Naive thymus-derived CD4-positive, alpha-beta T cell (primary cell): ENCODE measurements around the gene PBX3. TPM values are rescaled to one million over a fixed set of nuclear protein-coding genes. Genes with fewer than 3 reads are reported as not detected.

Experiments
- ATAC-seq: fragments of 150-1000 bp; cut with Tn5 transposase; 2 replicates; pipeline ENCODE4 v1.10.0; 2021; ENCODE audit warnings: mild to moderate bottlenecking, moderate library complexity
- CTCF ChIA-PET: fragments of 350-600 bp; sonication (Branson Sonifier 250); formaldehyde crosslinking; loops from one replicate; lab custom pipeline; 2021; ENCODE audit warnings: antibody characterized with exemption; lab: Charles Lee
- POLR2A ChIA-PET: fragments of 350-600 bp; sonication (Branson Sonifier 250); formaldehyde crosslinking; loops from one replicate; lab custom pipeline; 2021; ENCODE audit warnings: antibody characterized with exemption, inconsistent platforms; lab: Charles Lee
- DNase-seq, 9 donors: peaks; one replicate each; pipeline versions ENCODE4 v3.0.0 to v3.0.0-alpha.2; 2020 to 2022; ENCODE audit warnings: mixed read lengths in 1 of 9
- H3K27ac ChIP-seq: one replicate; pipeline ENCODE4 v1.7.0; 2013; ENCODE audit warnings: mild to moderate bottlenecking, low read depth, low read length, moderate library complexity
- H3K27me3 ChIP-seq, 2 donors: one replicate each; pipeline ENCODE4 v1.7.0; 2013; ENCODE audit warnings: low read length in 2 of 2, mild to moderate bottlenecking in 2 of 2, moderate library complexity in 2 of 2; ENCODE audit not compliant: control insufficient read depth in 2 of 2, insufficient read depth in 2 of 2
- H3K36me3 ChIP-seq, 3 experiments: 1 replicate in 2 of 3; 2 replicates in 1 of 3; pipeline ENCODE4 v1.7.0; 2013; ENCODE audit warnings: low read length in 3 of 3, mild to moderate bottlenecking in 3 of 3, moderate library complexity in 1 of 3; ENCODE audit not compliant: insufficient read depth in 3 of 3, control insufficient read depth in 2 of 3
- H3K4me1 ChIP-seq, 2 donors: one replicate each; pipeline ENCODE4 v1.7.0; 2013; ENCODE audit warnings: low read length in 2 of 2, mild to moderate bottlenecking in 2 of 2, moderate library complexity in 1 of 2; ENCODE audit not compliant: control insufficient read depth in 2 of 2, insufficient read depth in 2 of 2
- H3K4me3 ChIP-seq: 2 replicates; pipeline ENCODE4 v1.7.0; 2013; ENCODE audit warnings: mild to moderate bottlenecking, low read length
- H3K9me3 ChIP-seq, 3 experiments: 1 replicate in 2 of 3; 2 replicates in 1 of 3; pipeline ENCODE4 v1.7.0; 2013; ENCODE audit warnings: low read length in 3 of 3; ENCODE audit not compliant: control insufficient read depth in 2 of 3
- H3K27ac Mint-ChIP-seq, 9 donors: one replicate each; pipeline ENCODE4 v1.8.0; 2020 to 2022; ENCODE audit warnings: mixed read lengths in 9 of 9, mild to moderate bottlenecking in 8 of 9, moderate library complexity in 5 of 9, inconsistent platforms in 2 of 9
- H3K27me3 Mint-ChIP-seq, 5 donors: one replicate each; pipeline ENCODE4 v1.8.0; 2021 to 2022; ENCODE audit warnings: mixed read lengths in 5 of 5, mild to moderate bottlenecking in 1 of 5
- H3K36me3 Mint-ChIP-seq, 5 donors: one replicate each; pipeline ENCODE4 v1.8.0; 2020 to 2022; ENCODE audit warnings: mixed read lengths in 5 of 5, mild to moderate bottlenecking in 3 of 5, inconsistent platforms in 1 of 5
- H3K4me1 Mint-ChIP-seq, 7 donors: one replicate each; pipeline ENCODE4 v1.8.0; 2020 to 2022; ENCODE audit warnings: mixed read lengths in 7 of 7, mild to moderate bottlenecking in 3 of 7, inconsistent platforms in 1 of 7
- H3K4me3 Mint-ChIP-seq, 10 donors: one replicate each; pipeline ENCODE4 v1.8.0; 2020 to 2022; ENCODE audit warnings: mild to moderate bottlenecking in 10 of 10, mixed read lengths in 10 of 10, moderate library complexity in 6 of 10, inconsistent platforms in 2 of 10
- H3K9me3 Mint-ChIP-seq, 11 donors: one replicate each; pipeline ENCODE4 v1.8.0; 2020 to 2022; ENCODE audit warnings: mixed read lengths in 11 of 11, mild to moderate bottlenecking in 4 of 11, inconsistent platforms in 1 of 11, moderate library complexity in 1 of 11
- intact Hi-C, 2 donors: fragments of 100-400 bp; cut with micrococcal nuclease; formaldehyde crosslinking; loops; one replicate each; pipeline ENCODE4 v1.15.1; 2023
- polyA plus RNA-seq, 2 donors: library from polyadenylated mRNA; unstranded; fragments of 300-500 nt; fragmentation: Illumina TruSeq; gene quantifications; one replicate each; pipeline ENCODE4 v1.2.3, GENCODE V29; 2021
- total RNA-seq, 6 experiments: library from RNA in 5 of 6; stranded (reverse) in 5 of 6; gene quantifications; 1 replicate in 5 of 6; 2 replicates in 1 of 6; pipeline ENCODE4 v1.2.3 and lab custom pipeline; 2021 to 2026

The PBX3 gene
- total and polyA plus RNA-seq, 7 experiments from 2014 or later: 3.6 to 38.1 (median 18.9) TPM

DNA sequence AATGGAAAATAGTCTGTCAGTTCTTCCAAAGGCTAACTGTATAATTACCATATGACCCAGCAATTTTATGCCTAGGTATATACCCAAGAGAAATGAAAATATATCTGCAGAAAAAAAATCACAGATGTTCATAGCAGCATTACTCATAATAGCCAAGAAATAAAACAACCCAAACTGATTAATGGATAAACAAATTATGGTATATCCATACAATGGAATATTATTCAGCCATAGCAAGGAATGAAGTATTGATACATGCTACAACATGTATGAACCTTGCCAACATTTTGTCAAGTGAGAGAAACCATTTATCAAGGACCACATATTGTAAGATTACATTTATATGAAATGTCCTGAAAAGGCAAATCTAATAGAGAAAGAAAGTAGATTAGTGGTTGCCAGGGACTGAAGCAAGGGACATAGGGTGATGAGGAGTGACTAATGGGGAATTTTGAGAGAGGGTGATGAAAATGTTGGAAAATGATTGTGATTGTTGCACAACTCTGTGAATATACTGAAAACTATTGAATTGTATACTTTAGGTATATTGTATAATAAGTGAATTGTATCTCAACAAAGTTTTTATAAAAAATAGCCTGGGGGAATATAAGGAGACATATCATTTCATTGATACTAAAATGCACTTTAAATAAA is 114.4 kb downstream of the PBX3 start:
- DNase-seq: no peak
- CTCF ChIA-PET: no interaction called here
- Histone ChIP-seq H3K27ac (no peak overlapping the region), H3K4me3 (no peak overlapping the region), H3K9me3 (no peaks in the 10 kb centered on the region), H3K36me3 (no peaks in the 10 kb centered on the region), H3K27me3 (no peaks in the 10 kb centered on the region), H3K4me1 (no peaks in the 10 kb centered on the region)
- H3K4me3 Mint-ChIP-seq: no peak overlapping the region
- intact Hi-C loops: no loop called here
- peaks cover 0 to 5% (median 0%) of the 10 kb centered on the region in 11 donors for H3K9me3 Mint-ChIP-seq
- no peak overlapping the region for H3K27ac Mint-ChIP-seq
- POLR2A ChIA-PET: no interaction called here
- H3K27me3 Mint-ChIP-seq: no peaks in the 10 kb centered on the region
- peaks cover 0 to 23% (median 4%) of the 10 kb centered on the region in 5 donors for H3K36me3 Mint-ChIP-seq
- H3K4me1 Mint-ChIP-seq: peaks cover 0 to 5% (median 0%) of the 10 kb centered on the region in 7 donors
- no peak for ATAC-seq

- H3K27ac Mint-ChIP-seq: no peak overlapping the region
- no peak for DNase-seq
- H3K36me3 ChIP-seq: no peaks in the 10 kb centered on the region
- H3K4me1 ChIP-seq: no peaks in the 10 kb centered on the region
- POLR2A ChIA-PET: no interaction called here
- no peak overlapping the region for H3K4me3 Mint-ChIP-seq
- no peaks in the 10 kb centered on the region for H3K9me3 ChIP-seq
- H3K4me1 Mint-ChIP-seq: peaks cover 0 to 19% (median 12%) of the 10 kb centered on the region in 7 donors
- H3K36me3 Mint-ChIP-seq: peaks cover 0 to 27% (median 4%) of the 10 kb centered on the region in 5 donors
- no peaks in the 10 kb centered on the region for H3K27me3 Mint-ChIP-seq
- intact Hi-C loops: no loop called here
- CTCF ChIA-PET: no interaction called here
- no peak overlapping the region for H3K4me3 ChIP-seq
- H3K9me3 Mint-ChIP-seq: peaks cover 0 to 5% (median 0%) of the 10 kb centered on the region in 11 donors
- no peak overlapping the region for H3K27ac ChIP-seq
- no peaks in the 10 kb centered on the region for H3K27me3 ChIP-seq
- no peak for ATAC-seq
These were observed 116.8 kb downstream of the PBX3 start for GRCh38 chr9:125863923-125864322.

- H3K4me1 ChIP-seq: no peaks in the 10 kb centered on the region
- CTCF ChIA-PET: interaction anchor here (0.7 kb wide), 1 partner anchor 106 kb away, joined by 9 read pairs; no protein-coding TSS in a partner anchor
- no peaks in the 10 kb centered on the region for H3K27me3 ChIP-seq
- H3K27ac ChIP-seq: no peak overlapping the region
- H3K36me3 ChIP-seq: no peaks in the 10 kb centered on the region
- POLR2A ChIA-PET: interaction anchor here (0.7 kb wide), 1 partner anchor 105 kb away, joined by 4 read pairs; no protein-coding TSS in a partner anchor
- H3K4me1 Mint-ChIP-seq: peaks cover 0 to 19% (median 12%) of the 10 kb centered on the region in 7 donors
- peak overlapping the region in 1 of 10 donors; percentile 32 for H3K4me3 Mint-ChIP-seq
- no peaks in the 10 kb centered on the region for H3K9me3 ChIP-seq
- H3K36me3 Mint-ChIP-seq: peaks cover 0 to 12% (median 5%) of the 10 kb centered on the region in 5 donors
- H3K27ac Mint-ChIP-seq: peak overlapping the region in 1 of 9 donors; percentile 28
- no peaks in the 10 kb centered on the region for H3K9me3 Mint-ChIP-seq
- intact Hi-C loops: no loop called here
- ATAC-seq (no peak), DNase-seq (peak in 4 of 9 donors; percentile 11 to 34 (median 21))
- no peak overlapping the region for H3K4me3 ChIP-seq
- H3K27me3 Mint-ChIP-seq: no peaks in the 10 kb centered on the region
These were observed 120.7 kb downstream of the PBX3 start for GRCh38 chr9:125867751-125868415.

DNA sequence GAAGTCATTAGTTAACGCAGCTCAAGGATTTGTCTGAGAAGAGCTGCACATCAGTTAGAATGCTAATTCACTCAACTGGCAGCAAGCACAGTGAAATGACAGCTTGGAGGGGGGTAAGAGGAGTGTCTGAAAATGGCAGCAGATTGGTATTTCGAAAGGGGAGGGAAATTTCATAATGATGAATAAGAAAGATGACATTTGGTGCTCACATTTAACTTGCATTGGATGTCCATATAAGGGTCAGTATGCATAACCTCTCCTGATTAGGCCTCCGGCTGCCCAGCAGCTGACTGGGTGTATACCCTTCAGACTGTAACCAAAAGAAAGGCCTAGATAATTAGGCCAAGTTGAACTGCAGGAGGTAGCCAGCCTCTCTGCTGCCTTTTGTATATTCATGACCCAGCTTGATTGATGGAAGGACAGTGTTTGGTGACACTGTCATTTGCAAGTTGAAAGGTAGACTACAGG is 131.0 kb downstream of the PBX3 start:
- Mint-ChIP-seq H3K36me3 (peaks cover 0 to 14% (median 4%) of the 10 kb centered on the region in 5 donors), H3K9me3 (no peaks in the 10 kb centered on the region), H3K27me3 (peaks cover 0 to 8% (median 0%) of the 10 kb centered on the region in 5 donors), H3K4me1 (peaks cover 0 to 2% (median 0%) of the 10 kb centered on the region in 7 donors), H3K4me3 (no peak overlapping the region), H3K27ac (no peak overlapping the region)
- Histone ChIP-seq H3K4me1 (no peaks in the 10 kb centered on the region), H3K27me3 (no peaks in the 10 kb centered on the region), H3K36me3 (no peaks in the 10 kb centered on the region), H3K27ac (no peak overlapping the region), H3K4me3 (no peak overlapping the region), H3K9me3 (no peaks in the 10 kb centered on the region)
- ChIA-PET POLR2A (no interaction called here), CTCF (no interaction called here)
- ATAC-seq: no peak
- intact Hi-C loops: no loop called here
- no peak for DNase-seq

GRCh38 chr9:125881042-125881441 is 133.9 kb downstream of the PBX3 start:
- H3K27ac ChIP-seq: no peak overlapping the region
- Mint-ChIP-seq H3K27ac (no peak overlapping the region), H3K36me3 (peaks cover 0 to 14% (median 4%) of the 10 kb centered on the region in 5 donors), H3K27me3 (peaks cover 0 to 20% (median 0%) of the 10 kb centered on the region in 5 donors), H3K4me1 (peaks cover 0 to 4% (median 0%) of the 10 kb centered on the region in 7 donors), H3K4me3 (no peak overlapping the region), H3K9me3 (no peaks in the 10 kb centered on the region)
- ChIA-PET CTCF (no interaction called here), POLR2A (no interaction called here)
- H3K36me3 ChIP-seq: no peaks in the 10 kb centered on the region
- H3K4me3 ChIP-seq: no peak overlapping the region
- H3K27me3 ChIP-seq: no peaks in the 10 kb centered on the region
- H3K9me3 ChIP-seq: no peaks in the 10 kb centered on the region
- no peaks in the 10 kb centered on the region for H3K4me1 ChIP-seq
- intact Hi-C loops: no loop called here
- no peak for ATAC-seq
- DNase-seq: no peak

DNA sequence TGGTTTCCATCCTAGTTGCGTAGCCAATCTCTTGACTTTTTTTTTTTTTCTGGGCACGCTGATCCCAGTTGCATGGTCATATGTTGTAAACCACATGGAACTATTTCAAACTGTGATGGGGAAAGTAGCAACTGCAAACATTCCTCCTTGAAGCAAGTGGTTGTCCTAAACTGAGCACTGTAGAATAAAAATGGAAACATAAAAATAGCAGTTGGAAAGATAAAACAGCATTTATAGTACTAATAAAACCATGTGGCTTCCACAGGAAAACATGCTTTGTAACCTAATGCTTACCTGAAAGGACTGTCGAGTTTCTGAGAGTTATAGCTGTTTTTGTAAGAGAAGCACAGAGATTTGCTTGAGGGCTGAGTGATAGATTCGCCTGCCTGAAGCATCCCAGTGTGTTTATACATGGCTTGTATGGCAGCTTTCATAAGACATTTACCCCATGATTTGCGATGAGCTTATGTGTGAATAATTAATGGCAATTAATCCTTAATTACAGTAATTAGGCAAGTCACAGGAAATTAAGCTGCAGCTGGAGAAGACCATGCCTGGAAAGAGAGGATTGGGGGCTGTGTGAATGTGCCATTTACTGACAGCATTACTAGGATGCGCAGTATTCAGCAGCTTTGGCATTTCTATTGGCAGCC is 136.5 kb downstream of the PBX3 start:
- intact Hi-C loops: no loop called here
- CTCF ChIA-PET: no interaction called here
- peaks cover 0 to 8% (median 4%) of the 10 kb centered on the region in 7 donors for H3K4me1 Mint-ChIP-seq

More for the DNA sequence above, 136.5 kb downstream of the PBX3 start:
- H3K27ac ChIP-seq: no peak overlapping the region
- ATAC-seq (no peak), DNase-seq (no peak)
- POLR2A ChIA-PET: no interaction called here
- peaks cover 0 to under 1% of the 10 kb centered on the region in 2 donors for H3K4me1 ChIP-seq
- peaks cover 9 to 43% (median 12%) of the 10 kb centered on the region in 5 donors for H3K27me3 Mint-ChIP-seq
- H3K27ac Mint-ChIP-seq: peak overlapping the region in 1 of 9 donors; percentile 10
- no peak overlapping the region for H3K4me3 ChIP-seq
- H3K27me3 ChIP-seq: no peaks in the 10 kb centered on the region
- no peak overlapping the region for H3K4me3 Mint-ChIP-seq
- H3K36me3 ChIP-seq: no peaks in the 10 kb centered on the region
- H3K9me3 Mint-ChIP-seq: no peaks in the 10 kb centered on the region
- no peaks in the 10 kb centered on the region for H3K9me3 ChIP-seq
- H3K36me3 Mint-ChIP-seq: no peaks in the 10 kb centered on the region
